Measurements from ENCODE around the gene TF. TPM values are rescaled to one million over a fixed set of nuclear protein-coding genes. Genes with fewer than 3 reads are reported as not detected.

Gene TF
- total RNA-seq, 1 donor from 2014 or later, result 2.8 TPM

GRCh38 chr3:133788024-133788423, 41.8 kb downstream of the TF start:
- DNase-seq, result no peak
- Histone ChIP-seq H3K27me3 (ENCODE audit: low read depth) (peaks cover 12% of the 10 kb centered on the region), H3K4me3 (no peak overlapping the region), H3K36me3 (no peaks in the 10 kb centered on the region), H3K27ac (no peak overlapping the region), H3K9me3 (peaks cover 7% of the 10 kb centered on the region), H3K4me1 (no peaks in the 10 kb centered on the region)
- intact Hi-C loops (cut with DNase I), result no loop called here
- no peak for TF ChIP-seq CTCF (IDR thresholded peaks at IDR 0.05)
- no peak for ATAC-seq

GRCh38 chr3:133792171-133792763, 46.1 kb downstream of the TF start:
- H3K27ac ChIP-seq, result no peak overlapping the region
- intact Hi-C loops (cut with DNase I), result no loop called here
- H3K4me1 ChIP-seq, result no peaks in the 10 kb centered on the region
- H3K4me3 ChIP-seq, result no peak overlapping the region
- no peaks in the 10 kb centered on the region for H3K27me3 ChIP-seq (ENCODE audit: low read depth)
- H3K9me3 ChIP-seq, result peaks cover 7% of the 10 kb centered on the region
- no peaks in the 10 kb centered on the region for H3K36me3 ChIP-seq
- TF ChIP-seq CTCF (IDR thresholded peaks at IDR 0.05), result no peak
- ATAC-seq, result no peak
- no peak for DNase-seq

GRCh38 chr3:133797396-133798105, 51.4 kb downstream of the TF start:
- no peak overlapping the region for H3K27ac ChIP-seq
- intact Hi-C loops (cut with DNase I), result no loop called here
- H3K4me1 ChIP-seq, result no peaks in the 10 kb centered on the region
- ATAC-seq (no peak), DNase-seq (no peak)
- H3K9me3 ChIP-seq, result no peaks in the 10 kb centered on the region
- no peak overlapping the region for H3K4me3 ChIP-seq
- H3K36me3 ChIP-seq, result no peaks in the 10 kb centered on the region
- no peak for TF ChIP-seq CTCF (IDR thresholded peaks at IDR 0.05)
- H3K27me3 ChIP-seq (ENCODE audit: low read depth), result no peaks in the 10 kb centered on the region

GRCh38 chr3:133799794-133800585, 53.8 kb downstream of the TF start:
- Histone ChIP-seq H3K27me3 (ENCODE audit: low read depth) (no peaks in the 10 kb centered on the region), H3K9me3 (no peaks in the 10 kb centered on the region), H3K4me3 (no peak overlapping the region), H3K36me3 (no peaks in the 10 kb centered on the region), H3K4me1 (peaks cover under 1% of the 10 kb centered on the region), H3K27ac (no peak overlapping the region)
- ATAC-seq, result peak; percentile 49 to 55
- intact Hi-C loops (cut with DNase I), result no loop called here
- no peak for TF ChIP-seq CTCF (IDR thresholded peaks at IDR 0.05)
- DNase-seq, result no peak

- Histone ChIP-seq H3K4me3 (no peak overlapping the region), H3K27ac (no peak overlapping the region), H3K9me3 (no peaks in the 10 kb centered on the region), H3K27me3 (ENCODE audit: low read depth) (no peaks in the 10 kb centered on the region), H3K4me1 (peaks cover 17% of the 10 kb centered on the region), H3K36me3 (no peaks in the 10 kb centered on the region)
- intact Hi-C loops (cut with DNase I), result no loop called here
- no peak for TF ChIP-seq CTCF (IDR thresholded peaks at IDR 0.05)
- no peak for DNase-seq
- no peak for ATAC-seq
Observed at GRCh38 chr3:133803469-133803868, 57.3 kb downstream of the TF start.

Measured in lower lobe of right lung (tissue), 2 donors.